ENCODE measurements around the gene PVR. TPM values are rescaled to one million over a fixed set of nuclear protein-coding genes. Genes with fewer than 3 reads are reported as not detected.

PVR gene
- total and polyA plus RNA-seq, 10 of the 15 experiments (the other 5 are each of a cell fraction or from before 2014, with no cell fraction given): 0.07 to 4.0 (median 1.9) TPM

- TF ChIP-seq WRNIP1 (IDR thresholded peaks at IDR 0.05; ENCODE audit: borderline replicate concordance, low read depth, low read length) (no peak), MXI1 (IDR thresholded peaks at IDR 0.05; ENCODE audit: low read depth, low read length) (no peak), HCFC1 (IDR thresholded peaks at IDR 0.05; ENCODE audit: low read length) (no peak), BHLHE40 (IDR thresholded peaks at IDR 0.05; ENCODE audit: borderline replicate concordance in 1 of 2, low read depth in 2 of 2, low read length in 1 of 2) (no peak), ATF7 (IDR thresholded peaks at IDR 0.05; ENCODE audit: low read depth) (no peak), YY1 (IDR thresholded peaks at IDR 0.05; ENCODE audit: low read depth, low read length) (no peak)
Measured at GRCh38 chr19:44620667-44621066, 23.0 kb upstream of the PVR start (continued).

- RAD21 ChIA-PET (ENCODE audit: unreplicated experiment): no interaction called here
- Histone ChIP-seq H3K9ac (ENCODE audit: control insufficient read depth, insufficient read depth, low read length) (no peak overlapping the region), H3K27me3 (replicated peaks in 1 of 2; ENCODE audit: control insufficient read depth in 2 of 2, insufficient read depth in 2 of 2, low read length in 1 of 2) (no peaks in the 10 kb centered on the region), H3K4me2 (ENCODE audit: control insufficient read depth, insufficient read depth) (no peak overlapping the region), H3K27ac (ENCODE audit: control insufficient read depth, insufficient read depth) (no peak overlapping the region), H3K36me3 (ENCODE audit: control insufficient read depth in 2 of 2, insufficient read depth in 2 of 2, low read length in 1 of 2) (no peaks in the 10 kb centered on the region), H3K9me3 (replicated peaks; ENCODE audit: control insufficient read depth, insufficient read depth, low read length) (no peaks in the 10 kb centered on the region; the same call in 2 of the 3 replicates), H3K79me2 (ENCODE audit: control insufficient read depth, insufficient read depth, low read length) (no peaks in the 10 kb centered on the region), H3K4me1 (ENCODE audit: control insufficient read depth, insufficient read depth, low read length) (no peaks in the 10 kb centered on the region), H4K20me1 (ENCODE audit: control insufficient read depth, insufficient read depth) (no peaks in the 10 kb centered on the region), H3K4me3 (no peak overlapping the region), H2AFZ (ENCODE audit: control insufficient read depth, low read depth, low read length) (no peak overlapping the region)
- WGBS (ENCODE audit: insufficient coverage, insufficient replicate concordance, low lambda C conversion rate, missing lambda C conversion rate): 54% methylated on average over 6 of the region's 6 CpGs
- ATAC-seq (no peak), DNase-seq (ENCODE audit: low read depth, low spot score) (no peak), FAIRE-seq (no peak)
- SMC1A ChIA-PET (ENCODE audit: uncharacterized antibody, unreplicated experiment): no interaction called here
- CTCF ChIA-PET: no interaction called here
- intact Hi-C loops (cut with micrococcal nuclease; ENCODE audit: unreplicated experiment): no loop called here
- POLR2A ChIA-PET: no interaction called here
- no TSS peak for BruUV-seq (replicated peaks)
- in situ Hi-C loops (cut with MboI): no loop called here
- TF ChIP-seq MEF2B (IDR thresholded peaks at IDR 0.05; ENCODE audit: partially characterized antibody, poor library complexity, severe bottlenecking): no peak
- no peak for TF ChIP-seq NKRF (conservative IDR thresholded peaks at IDR 0.05)
- no peak for TF ChIP-seq NR2C2 (IDR thresholded peaks at IDR 0.05; ENCODE audit: borderline replicate concordance, control insufficient read depth, insufficient read length, low read depth)
- no peak for TF ChIP-seq CHD4 (IDR thresholded peaks at IDR 0.05)
- TF ChIP-seq REST (IDR thresholded peaks at IDR 0.05; ENCODE audit: low read depth, low read length): no peak
- TF ChIP-seq DPF2 (IDR thresholded peaks at IDR 0.05): no peak
- no peak for TF ChIP-seq ETV6 (conservative IDR thresholded peaks at IDR 0.05 in 1 of 2, IDR thresholded peaks at IDR 0.05 in 1 of 2; ENCODE audit: borderline replicate concordance in 1 of 2, low read depth in 1 of 2)
- TF ChIP-seq NFXL1 (IDR thresholded peaks at IDR 0.05; ENCODE audit: borderline replicate concordance): no peak
- no peak for TF ChIP-seq POLR2AphosphoS5 (IDR thresholded peaks at IDR 0.05; ENCODE audit: low read length)
Measured at GRCh38 chr19:44621367-44621766, 22.3 kb upstream of the PVR start.
